Uterus (tissue), 2 donors: Measurements from ENCODE around the gene C1orf198.

Experiments
- POLR2A ChIP-seq, 2 donors: fragments of 450-650 bp; IDR thresholded peaks; one replicate each; pipeline ENCODE4 v1.6.1; 2016; ENCODE audit warnings: antibody characterized with exemption in 2 of 2, mild to moderate bottlenecking in 1 of 2, moderate library complexity in 1 of 2
- TF ChIP-seq, protein P1 (sequence below), 4 experiments: fragments of 200-600 bp in 2 of 4; fragments of 450-650 bp in 2 of 4; sonication (generic) in 2 of 4; IDR thresholded peaks; one replicate each; pipeline ENCODE4 v1.5.1; 2016 to 2019; ENCODE audit warnings: antibody characterized with exemption in 4 of 4, mild to moderate bottlenecking in 2 of 4, moderate library complexity in 1 of 4

DNA sequence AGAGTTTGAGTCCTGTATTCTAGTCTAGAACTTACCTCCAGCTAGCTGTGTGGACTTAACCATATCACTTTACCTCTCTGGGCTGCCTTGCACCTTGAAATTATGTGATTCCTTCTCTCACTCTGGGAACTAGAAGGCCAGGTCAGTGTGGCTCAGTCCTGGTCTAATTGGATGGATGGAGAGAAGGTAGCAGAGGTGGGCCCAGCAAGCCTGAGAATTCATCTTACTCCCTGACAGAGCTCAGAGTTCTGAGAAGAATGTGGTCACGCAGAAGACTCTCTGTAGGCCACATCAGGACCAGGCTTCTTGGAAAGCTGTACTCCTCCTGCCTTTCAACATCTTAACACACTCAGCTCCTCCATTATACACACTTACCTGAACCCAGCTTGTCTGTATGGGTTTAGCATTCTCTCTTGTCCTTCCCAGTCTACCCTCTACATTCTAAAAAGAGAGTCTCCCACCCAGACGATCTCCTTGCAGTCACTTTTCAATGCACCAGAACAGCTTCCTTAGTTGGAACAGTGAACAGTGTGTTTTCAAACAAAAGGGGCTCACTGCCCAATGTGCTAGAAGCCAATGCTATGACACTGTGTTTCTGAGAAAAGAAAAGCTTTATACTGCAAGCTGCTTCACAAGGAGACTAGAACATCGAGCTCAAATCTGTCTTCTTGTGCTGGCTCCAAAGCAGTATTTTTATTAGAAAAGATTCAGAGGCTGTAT lies 60.6 kb downstream of the C1orf198 start:
- no peak for TF ChIP-seq POLR2A (IDR thresholded peaks at IDR 0.05)
- TF ChIP-seq, protein P1, sequence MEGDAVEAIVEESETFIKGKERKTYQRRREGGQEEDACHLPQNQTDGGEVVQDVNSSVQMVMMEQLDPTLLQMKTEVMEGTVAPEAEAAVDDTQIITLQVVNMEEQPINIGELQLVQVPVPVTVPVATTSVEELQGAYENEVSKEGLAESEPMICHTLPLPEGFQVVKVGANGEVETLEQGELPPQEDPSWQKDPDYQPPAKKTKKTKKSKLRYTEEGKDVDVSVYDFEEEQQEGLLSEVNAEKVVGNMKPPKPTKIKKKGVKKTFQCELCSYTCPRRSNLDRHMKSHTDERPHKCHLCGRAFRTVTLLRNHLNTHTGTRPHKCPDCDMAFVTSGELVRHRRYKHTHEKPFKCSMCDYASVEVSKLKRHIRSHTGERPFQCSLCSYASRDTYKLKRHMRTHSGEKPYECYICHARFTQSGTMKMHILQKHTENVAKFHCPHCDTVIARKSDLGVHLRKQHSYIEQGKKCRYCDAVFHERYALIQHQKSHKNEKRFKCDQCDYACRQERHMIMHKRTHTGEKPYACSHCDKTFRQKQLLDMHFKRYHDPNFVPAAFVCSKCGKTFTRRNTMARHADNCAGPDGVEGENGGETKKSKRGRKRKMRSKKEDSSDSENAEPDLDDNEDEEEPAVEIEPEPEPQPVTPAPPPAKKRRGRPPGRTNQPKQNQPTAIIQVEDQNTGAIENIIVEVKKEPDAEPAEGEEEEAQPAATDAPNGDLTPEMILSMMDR (IDR thresholded peaks at IDR 0.05) = no peak
